H1 (cell line): ENCODE measurements around the gene CALD1. TPM values are rescaled to one million over a fixed set of nuclear protein-coding genes. Genes with fewer than 3 reads are reported as not detected.

Experiments used
- CTCF ChIA-PET: fragments of 300-600 bp; sonication (Branson Sonifier 250); formaldehyde crosslinking; loops from one replicate; lab custom pipeline; 2021; ENCODE audit not compliant: partially characterized antibody; lab: Charles Lee
- POLR2A ChIA-PET: fragments of 300-600 bp; sonication (Branson Sonifier 250); formaldehyde crosslinking; loops from one replicate; lab custom pipeline; 2021; ENCODE audit warnings: inconsistent platforms; ENCODE audit not compliant: partially characterized antibody; lab: Charles Lee
- DNase-seq, 2 experiments: peaks; one replicate each; pipeline versions ENCODE4 v3.0.0 to v3.0.0-alpha.2; 2010 to 2022; ENCODE audit warnings: low spot score in 2 of 2, low read depth in 1 of 2, mixed read lengths in 1 of 2
- FAIRE-seq: peaks from 2 replicates; lab custom pipeline; 2011; peaks lifted over from hg19 to GRCh38; lab: Jason Lieb, UNC
- H2AFZ ChIP-seq: 2 replicates; pipeline ENCODE4 v1.8.1; 2012; ENCODE audit warnings: low read length, inconsistent platforms
- H2AK5ac ChIP-seq: 2 replicates; pipeline ENCODE4 v1.6.1; 2013; ENCODE audit warnings: low read depth, low read length
- H2BK120ac ChIP-seq: replicated peaks from 2 replicates; pipeline ENCODE3; 2013; ENCODE audit warnings: low read depth, low read length, inconsistent platforms
- H2BK12ac ChIP-seq: 2 replicates; pipeline ENCODE4 v1.6.1; 2013; ENCODE audit warnings: low read depth, low read length
- H2BK15ac ChIP-seq: 2 replicates; pipeline ENCODE4 v1.6.1; 2013; ENCODE audit warnings: low read length
- H2BK20ac ChIP-seq: 2 replicates; pipeline ENCODE4 v1.6.1; 2013; ENCODE audit warnings: low read length
- H2BK5ac ChIP-seq: 2 replicates; pipeline ENCODE4 v1.6.1; 2013; ENCODE audit warnings: low read depth, low read length
- H3K14ac ChIP-seq: 2 replicates; pipeline ENCODE4 v1.6.1; 2013; ENCODE audit warnings: inconsistent platforms; ENCODE audit not compliant: insufficient read length
- H3K18ac ChIP-seq: 2 replicates; pipeline ENCODE4 v1.6.1; 2013; ENCODE audit warnings: low read length; ENCODE audit errors: extremely low read depth
- H3K23ac ChIP-seq: 2 replicates; pipeline ENCODE4 v1.6.1; 2013; ENCODE audit warnings: inconsistent platforms; ENCODE audit not compliant: insufficient read length
- H3K23me2 ChIP-seq: 2 replicates; pipeline ENCODE4 v1.6.1; 2013; ENCODE audit warnings: low read depth, low read length
- H3K27ac ChIP-seq: 2 replicates; pipeline ENCODE4 v1.6.1; 2011; ENCODE audit warnings: low read depth, low read length, inconsistent platforms
- H3K27me3 ChIP-seq, 4 experiments: replicated peaks in 1 of 4; 1 replicate in 1 of 4; 2 replicates in 3 of 4; pipeline versions ENCODE4 v1.6.1 to v1.8.1; 2011 to 2013; ENCODE audit warnings: low read length in 3 of 4, mild to moderate bottlenecking in 3 of 4, inconsistent platforms in 2 of 4, mixed read lengths in 2 of 4, moderate library complexity in 1 of 4; ENCODE audit not compliant: control insufficient read depth in 3 of 4, insufficient read depth in 3 of 4; ENCODE audit errors: extremely low read depth in 1 of 4
- H3K36me3 ChIP-seq, 4 experiments: 2 replicates each; pipeline versions ENCODE4 v1.6.1 to v1.8.1; 2011 to 2013; ENCODE audit warnings: mild to moderate bottlenecking in 4 of 4, low read length in 3 of 4, moderate library complexity in 2 of 4, control low read depth in 1 of 4, inconsistent platforms in 1 of 4; ENCODE audit not compliant: insufficient read depth in 4 of 4, control insufficient read depth in 2 of 4
- H3K4ac ChIP-seq: replicated peaks from 2 replicates; pipeline ENCODE3; 2013; ENCODE audit warnings: low read length, low read depth, mixed read lengths, inconsistent platforms; ENCODE audit not compliant: insufficient read length
- H3K4me1 ChIP-seq, 4 experiments: replicated peaks in 1 of 4; 1 replicate in 1 of 4; 2 replicates in 3 of 4; pipeline versions ENCODE4 v1.6.1 to v1.8.1; 2011 to 2013; ENCODE audit warnings: low read length in 3 of 4, inconsistent platforms in 2 of 4, mixed read lengths in 1 of 4; ENCODE audit not compliant: insufficient read depth in 4 of 4, control insufficient read depth in 3 of 4
- H3K4me2 ChIP-seq, 2 experiments: 2 replicates each; pipeline versions ENCODE4 v1.6.1 to v1.8.1; 2011 to 2013; ENCODE audit warnings: low read depth in 2 of 2, low read length in 2 of 2, control low read depth in 1 of 2, inconsistent platforms in 1 of 2, mild to moderate bottlenecking in 1 of 2; ENCODE audit not compliant: insufficient read depth in 1 of 2
- H3K4me3 ChIP-seq, 4 experiments: fragments of 200-600, 300-600 bp in 1 of 4; sonication (generic), shearing (Covaris generic), sonication (Bioruptor Twin) in 1 of 4; 2 replicates each; pipeline versions ENCODE4 v1.5.1 to v1.8.1; 2011 to 2016; ENCODE audit warnings: low read length in 4 of 4, low read depth in 3 of 4, control low read depth in 2 of 4, inconsistent platforms in 2 of 4, mild to moderate bottlenecking in 2 of 4, mixed read lengths in 1 of 4, moderate library complexity in 1 of 4; ENCODE audit not compliant: insufficient read depth in 2 of 4; ENCODE audit errors: extremely low read depth in 1 of 4
- H3K56ac ChIP-seq: replicated peaks from 2 replicates; pipeline ENCODE3; 2013; ENCODE audit warnings: low read depth, mild to moderate bottlenecking, mixed read lengths, low read length, inconsistent platforms; ENCODE audit not compliant: insufficient read length
- H3K79me1 ChIP-seq: 2 replicates; pipeline ENCODE4 v1.6.1; 2013; ENCODE audit warnings: low read depth, low read length, control low read depth
- H3K79me2 ChIP-seq, 2 experiments: 2 replicates each; pipeline versions ENCODE4 v1.6.1 to v1.8.1; 2012 to 2013; ENCODE audit warnings: low read length in 2 of 2, mild to moderate bottlenecking in 2 of 2, inconsistent platforms in 1 of 2; ENCODE audit not compliant: insufficient read depth in 2 of 2, control insufficient read depth in 1 of 2
- H3K9ac ChIP-seq, 4 experiments: replicated peaks in 1 of 4; 1 replicate in 1 of 4; 2 replicates in 3 of 4; pipeline versions ENCODE4 v1.6.1 to v1.8.1; 2011 to 2013; ENCODE audit warnings: low read depth in 3 of 4, low read length in 3 of 4, control low read depth in 2 of 4, mild to moderate bottlenecking in 2 of 4, moderate library complexity in 2 of 4, inconsistent platforms in 1 of 4; ENCODE audit errors: extremely low read depth in 1 of 4
- H3K9me3 ChIP-seq, 2 experiments: 2 replicates each; pipeline versions ENCODE4 v1.6.1 to v1.8.1; 2012 to 2013; ENCODE audit warnings: mild to moderate bottlenecking in 2 of 2, moderate library complexity in 2 of 2, control low read depth in 1 of 2, inconsistent platforms in 1 of 2, low read depth in 1 of 2, low read length in 1 of 2, mixed read lengths in 1 of 2; ENCODE audit not compliant: insufficient read depth in 2 of 2
- H4K20me1 ChIP-seq, 2 experiments: replicated peaks in 1 of 2; 2 replicates each; pipeline versions ENCODE3 to v1.8.1; 2011 to 2013; ENCODE audit warnings: inconsistent platforms in 2 of 2, low read length in 2 of 2, mild to moderate bottlenecking in 1 of 2; ENCODE audit not compliant: insufficient read depth in 2 of 2, control insufficient read depth in 1 of 2
- H4K5ac ChIP-seq: 2 replicates; pipeline ENCODE4 v1.6.1; 2013; ENCODE audit warnings: low read length, low read depth, mixed read lengths, inconsistent platforms; ENCODE audit not compliant: insufficient read length
- H4K8ac ChIP-seq: 2 replicates; pipeline ENCODE4 v1.8.0; 2013; ENCODE audit warnings: mild to moderate bottlenecking, moderate library complexity, low read length, inconsistent platforms; ENCODE audit not compliant: insufficient read depth; ENCODE audit errors: extremely low read depth
- H4K91ac ChIP-seq: replicated peaks from 2 replicates; pipeline ENCODE3; 2013; ENCODE audit warnings: low read length, mixed read lengths, inconsistent platforms; ENCODE audit not compliant: insufficient read length
- EP300 ChIP-seq, 2 experiments: IDR thresholded peaks; 1 replicate in 1 of 2; 2 replicates in 1 of 2; pipeline ENCODE4 v1.6.1; 2011 to 2012; ENCODE audit warnings: low read depth in 2 of 2, low read length in 2 of 2, mild to moderate bottlenecking in 2 of 2, borderline replicate concordance in 1 of 2, inconsistent platforms in 1 of 2, moderate library complexity in 1 of 2
- FOSL1 ChIP-seq: IDR thresholded peaks from 2 replicates; pipeline ENCODE4 v1.6.1; 2011; ENCODE audit warnings: mild to moderate bottlenecking, low read depth, low read length, moderate library complexity; ENCODE audit not compliant: insufficient read depth
- RFX5 ChIP-seq: IDR thresholded peaks from 2 replicates; pipeline ENCODE4 v1.6.1; 2011; ENCODE audit warnings: low read depth, low read length, improper control_type of control experiment, borderline replicate concordance
- WGBS, 2 experiments: shearing (Covaris generic) in 1 of 2; methylation state at CpG; one replicate each; pipeline versions ENCODE4 v1.1.6 to v1.1.7; 2013 to 2015; ENCODE audit warnings: low lambda C conversion rate in 2 of 2, mixed read lengths in 2 of 2, inconsistent platforms in 1 of 2, low coverage in 1 of 2, missing lambda C conversion rate in 1 of 2; ENCODE audit not compliant: insufficient replicate concordance in 2 of 2, insufficient coverage in 1 of 2, insufficient read length in 1 of 2; ENCODE audit errors: extremely low coverage in 1 of 2, missing lambda C conversion rate in 1 of 2; 5-methylcytosine and 5-hydroxymethylcytosine counted together
- polyA plus RNA-seq, 7 experiments: library from polyadenylated mRNA; depleted of rRNA in 3 of 7; stranded (reverse) in 5 of 7; unstranded in 2 of 7; fragments of >200 nt in 5 of 7; fragments of 200-250 nt in 2 of 7; gene quantifications; 1 replicate in 5 of 7; 2 replicates in 1 of 7; 4 replicates in 1 of 7; pipeline versions ENCODE4 v1.2.1 to v1.2.3, GENCODE V29; 2011 to 2013; ENCODE audit warnings: missing spikeins in 2 of 7, mixed read lengths in 2 of 7
- total RNA-seq: library from RNA; stranded (reverse); fragmentation: NEBNext Ultra II Directional; extraction: Animal tissue kit (Norgen Biotek cat#: 25700); gene quantifications from 2 replicates; pipeline ENCODE4 v1.2.1, GENCODE V29; 2021

Gene CALD1
- total and polyA plus RNA-seq, 2 of the 8 experiments (the other 6 are each of a cell fraction or from before 2014, with no cell fraction given): 34.3 to 177 TPM

- Histone ChIP-seq H3K9ac (no peak overlapping the region), H3K4me2 (no peak overlapping the region), H3K79me2 (no peaks in the 10 kb centered on the region), H3K23ac (no peak overlapping the region), H2BK15ac (no peak overlapping the region), H3K18ac (no peak overlapping the region), H3K4me1 (no peaks in the 10 kb centered on the region), H3K36me3 (no peaks in the 10 kb centered on the region; a peak in 2 of 8 replicates), H3K4ac (no peak overlapping the region), H2AK5ac (no peak overlapping the region), H2BK20ac (no peak overlapping the region), H4K91ac (no peak overlapping the region), H4K5ac (no peak overlapping the region), H3K4me3 (no peak overlapping the region), H3K27me3 (no peaks in the 10 kb centered on the region), H4K20me1 (no peaks in the 10 kb centered on the region), H3K56ac (no peak overlapping the region), H3K23me2 (no peaks in the 10 kb centered on the region), H3K9me3 (no peaks in the 10 kb centered on the region), H2BK5ac (no peak overlapping the region), H2BK120ac (no peak overlapping the region), H2AFZ (no peak overlapping the region), H4K8ac (0 out of 2 replicates have a peak overlapping the region, but pooled peaks have one; percentile 14), H2BK12ac (no peak overlapping the region), H3K14ac (no peak overlapping the region), H3K79me1 (no peaks in the 10 kb centered on the region), H3K27ac (no peak overlapping the region)
- ChIA-PET CTCF (interaction anchor here (1.0 to 3.3 kb wide), 6 partner anchors 12 to 332 kb away, joined by 3 to 15 read pairs (median 6); no protein-coding TSS in a partner anchor), POLR2A (no interaction called here)
- DNase-seq: no peak
- FAIRE-seq: no peak
- 80% methylated on average over 5 of the region's 5 CpGs; no CpG with 5 or more reads in 1 of the 2 experiments for WGBS, 2 experiments
- TF ChIP-seq EP300 (IDR thresholded peaks at IDR 0.05; ENCODE audit: borderline replicate concordance in 1 of 2, low read depth in 2 of 2, low read length in 2 of 2) (no peak), RFX5 (peak; percentile 82), FOSL1 (no peak)
Measured at GRCh38 chr7:134941952-134942351, 162.5 kb downstream of the CALD1 start.
